Body of pancreas (tissue), 4 donors: ENCODE results near the gene UMODL1.

Experiments used
- CTCF ChIP-seq, 7 experiments: fragments of 450-650 bp in 4 of 7; fragments of 200-600 bp in 3 of 7; sonication (generic) in 3 of 7; IDR thresholded peaks; one replicate each; pipeline ENCODE4 v1.5.1; 2016 to 2019; ENCODE audit warnings: antibody characterized with exemption in 7 of 7
- POLR2A ChIP-seq, 3 donors: fragments of 450-650 bp; IDR thresholded peaks; one replicate each; pipeline ENCODE4 v1.6.1; 2016; ENCODE audit warnings: antibody characterized with exemption in 3 of 3, mild to moderate bottlenecking in 2 of 3

GRCh38 chr21:42121794-42122193 is 50.7 kb downstream of the UMODL1 start:
- no peak for TF ChIP-seq CTCF (IDR thresholded peaks at IDR 0.05)
- no peak for TF ChIP-seq POLR2A (IDR thresholded peaks at IDR 0.05)
